GM21576 (cell line): ENCODE data around the gene MCL1.
"Not testable (repeated sequence)": the region's sequence is repeated elsewhere in the genome, so short reads cannot be mapped to it uniquely, and the experiment has no call there.

ENCODE experiments used
- ATAC-seq: cut with Tn5 transposase; IDR thresholded peaks from one replicate; pipeline ENCODE4 v1.9.1; 2021; ENCODE audit warnings: mild to moderate bottlenecking, moderate library complexity; ENCODE audit not compliant: unreplicated experiment

MCL1 gene

DNA sequence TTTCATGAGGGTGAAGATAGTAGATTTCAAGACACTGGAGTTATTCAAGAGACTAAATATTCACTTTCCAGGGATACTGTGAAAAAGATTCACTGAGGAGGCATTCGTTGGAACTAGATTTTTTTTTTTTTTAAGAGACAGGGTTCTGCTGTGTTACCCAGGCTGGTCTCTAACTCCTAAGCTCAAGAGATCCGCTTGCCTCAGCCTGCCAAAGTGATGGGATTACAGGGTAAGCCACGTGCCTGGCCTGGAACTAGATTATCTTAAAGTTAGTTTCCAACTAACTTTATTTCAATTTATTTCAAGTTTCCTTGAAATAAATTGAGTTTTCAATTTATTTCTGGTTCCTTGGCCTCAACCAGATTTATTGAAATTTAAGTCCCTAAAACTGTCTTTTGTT lies 24.3 kb upstream of the MCL1 start:
- ATAC-seq: no peak

DNA sequence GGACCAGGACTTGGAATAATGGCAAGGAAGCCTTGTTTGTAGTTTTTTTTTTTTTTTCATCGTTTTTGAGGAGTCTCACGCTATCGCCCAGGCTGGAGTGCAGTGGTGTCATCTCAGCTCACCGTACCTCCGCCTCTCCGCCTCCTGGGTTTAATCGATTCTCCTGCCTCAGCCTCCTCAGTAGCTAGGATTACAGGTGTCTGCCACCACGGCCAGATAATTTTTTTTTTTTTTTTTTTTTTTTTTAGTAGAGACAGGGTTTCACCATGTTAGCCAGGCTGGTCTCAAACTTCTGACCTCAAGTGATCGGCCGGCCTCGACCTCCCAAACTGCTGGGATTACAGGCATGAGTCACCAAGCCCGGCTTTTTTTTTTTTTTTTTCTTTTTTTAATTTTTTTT lies 23.0 kb upstream of the MCL1 start:
- ATAC-seq: not testable (repeated sequence)

DNA sequence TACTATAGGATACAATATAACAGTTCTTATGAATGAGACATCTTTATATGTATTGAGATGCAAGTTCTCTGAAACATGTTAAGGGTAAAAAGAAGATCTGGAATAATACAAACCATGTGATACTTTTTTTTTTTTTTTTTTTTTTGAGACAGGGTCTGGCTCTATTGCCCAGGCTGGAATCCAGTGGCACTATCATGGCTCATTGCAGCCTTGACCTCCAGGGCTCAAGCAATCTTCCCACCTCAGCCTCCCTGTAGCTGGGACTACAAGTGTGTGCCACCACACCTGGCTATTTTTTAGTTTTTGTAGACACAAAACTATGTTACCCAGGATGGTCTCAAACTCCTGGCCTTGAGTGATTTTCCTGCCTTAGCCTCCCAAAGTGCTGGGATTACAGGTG lies 22.1 kb upstream of the MCL1 start:
- no peak for ATAC-seq

DNA sequence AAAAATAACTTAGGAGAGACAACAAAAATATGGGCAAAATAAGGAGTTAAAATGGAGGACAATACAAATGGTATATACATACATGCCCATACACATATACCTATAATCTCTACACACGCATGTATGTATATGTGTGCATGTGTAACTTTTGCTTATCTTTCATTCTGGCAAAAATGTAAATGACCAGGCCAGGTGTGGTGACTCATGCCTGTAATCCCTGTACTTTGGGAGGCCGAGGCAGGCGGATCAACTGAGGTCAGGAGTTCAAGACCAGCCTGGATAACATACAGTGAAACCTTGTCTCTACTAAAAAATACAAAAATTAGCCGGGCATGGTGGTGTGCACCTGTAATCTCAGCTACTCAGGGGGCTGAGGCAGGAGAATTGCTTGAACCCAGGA lies 18.9 kb upstream of the MCL1 start:
- not testable (repeated sequence) for ATAC-seq

DNA sequence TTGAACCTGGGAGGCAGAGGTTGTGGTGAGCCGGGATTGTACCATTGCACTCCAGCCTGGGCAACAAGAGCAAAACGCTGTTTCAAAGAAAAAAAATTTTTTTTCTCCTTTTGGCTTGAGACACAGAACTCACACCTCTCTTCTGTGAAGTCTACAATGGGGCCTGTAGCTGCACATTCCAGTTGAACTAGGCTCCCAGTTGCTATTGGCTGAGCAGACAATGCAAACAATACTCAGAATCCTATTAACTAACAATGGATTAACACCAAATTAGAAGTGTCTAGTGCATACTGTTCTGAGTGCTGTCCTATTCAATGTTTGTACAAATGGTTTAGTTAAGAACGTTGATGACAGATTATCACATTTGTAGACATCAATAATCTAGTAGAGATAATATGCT lies 17.6 kb upstream of the MCL1 start:
- no peak for ATAC-seq

DNA sequence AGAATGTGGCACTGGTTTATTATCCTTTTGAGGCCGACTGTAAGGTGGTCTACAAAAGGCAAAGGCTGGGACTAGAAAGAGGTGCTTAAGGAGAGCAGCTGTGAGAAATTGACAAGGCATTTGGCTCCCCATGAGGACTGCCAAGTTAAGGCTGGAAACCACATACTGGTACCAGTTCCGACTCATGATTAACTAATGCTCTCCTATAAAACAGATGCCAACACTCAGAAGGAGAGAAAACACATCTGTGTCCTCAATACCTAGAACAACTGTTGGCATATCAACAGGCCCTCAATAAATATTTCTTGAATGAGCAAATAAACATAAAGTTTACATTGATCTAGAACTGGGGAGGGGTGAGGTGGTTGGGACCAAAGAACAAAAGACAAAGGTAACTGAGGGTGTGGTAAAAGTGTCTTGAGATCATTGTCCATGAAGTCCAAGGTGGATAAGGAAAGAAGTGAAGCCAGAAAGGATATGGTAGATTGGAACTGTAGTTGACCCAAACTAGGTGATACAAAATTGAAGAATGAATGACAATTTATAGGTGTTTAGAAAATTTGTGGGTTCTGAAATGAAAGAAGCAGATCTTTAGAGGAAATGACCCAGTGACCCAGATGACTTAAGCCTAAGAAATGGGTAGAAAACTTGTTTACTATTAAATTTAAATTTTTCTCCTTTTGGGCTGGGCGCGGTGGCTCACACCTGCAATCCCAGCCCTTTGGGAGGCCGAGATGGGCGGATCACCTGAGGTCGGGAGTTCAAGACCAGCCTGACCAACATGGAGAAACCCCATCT lies 16.9 kb upstream of the MCL1 start:
- no peak for ATAC-seq

DNA sequence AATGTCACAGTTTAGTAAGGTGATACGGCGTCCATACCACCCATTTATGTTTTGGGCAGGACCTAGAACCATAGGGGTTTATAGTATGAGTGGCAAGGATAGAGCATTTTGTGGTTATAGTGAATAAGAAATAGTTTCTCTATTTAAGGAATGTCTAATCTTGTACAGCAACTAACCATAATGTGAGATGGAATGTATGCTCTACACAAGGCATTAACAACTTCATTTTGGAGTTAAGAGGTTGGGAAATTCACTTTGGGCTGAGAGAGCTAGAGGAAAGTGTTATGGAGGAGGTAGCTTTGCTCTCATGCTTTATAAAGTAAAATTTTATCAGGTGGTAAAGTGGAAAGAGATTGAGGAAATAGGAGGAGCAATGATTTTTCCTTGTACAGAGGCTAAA lies 3.0 kb upstream of the MCL1 start:
- no peak for ATAC-seq

DNA sequence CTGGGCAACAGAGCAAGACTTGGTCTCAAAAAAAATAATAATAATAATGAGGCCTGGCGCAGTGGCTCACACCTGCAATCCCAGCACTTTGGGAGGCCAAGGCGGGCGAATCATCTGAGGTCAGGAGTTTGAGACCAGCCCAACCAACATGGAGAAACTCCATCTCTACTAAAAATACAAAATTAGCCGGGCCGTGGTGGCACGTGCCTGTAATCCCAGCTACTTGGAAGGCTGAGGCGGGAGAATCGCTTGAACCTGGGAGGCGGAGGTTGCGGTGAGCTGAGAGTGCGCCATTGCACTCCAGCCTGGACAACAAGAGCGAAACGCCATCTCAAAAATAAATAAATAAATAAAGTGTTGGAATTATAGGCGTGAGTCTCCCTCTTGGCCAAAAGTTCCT lies 2.6 kb upstream of the MCL1 start:
- ATAC-seq: not testable (repeated sequence)

DNA sequence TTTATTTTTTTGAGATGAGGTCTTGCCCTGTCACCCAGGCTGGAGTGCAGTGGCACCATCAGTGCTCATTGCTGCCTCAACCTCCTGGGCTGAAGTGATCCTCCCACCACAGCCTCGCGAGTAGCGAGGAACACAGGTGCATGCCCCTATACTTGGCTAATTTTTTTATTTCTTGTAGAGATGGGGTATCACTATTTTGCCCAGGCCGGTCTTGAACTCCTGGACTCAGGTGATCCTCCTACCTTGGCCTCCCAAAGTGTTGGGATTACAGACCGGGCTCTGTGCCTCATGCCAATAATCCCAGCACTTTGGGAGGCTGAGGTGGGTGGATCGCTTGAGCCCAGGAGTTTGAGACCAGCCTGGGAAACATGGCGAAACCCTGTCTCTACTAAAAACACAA lies 2.0 kb upstream of the MCL1 start:
- not testable (repeated sequence) for ATAC-seq

DNA sequence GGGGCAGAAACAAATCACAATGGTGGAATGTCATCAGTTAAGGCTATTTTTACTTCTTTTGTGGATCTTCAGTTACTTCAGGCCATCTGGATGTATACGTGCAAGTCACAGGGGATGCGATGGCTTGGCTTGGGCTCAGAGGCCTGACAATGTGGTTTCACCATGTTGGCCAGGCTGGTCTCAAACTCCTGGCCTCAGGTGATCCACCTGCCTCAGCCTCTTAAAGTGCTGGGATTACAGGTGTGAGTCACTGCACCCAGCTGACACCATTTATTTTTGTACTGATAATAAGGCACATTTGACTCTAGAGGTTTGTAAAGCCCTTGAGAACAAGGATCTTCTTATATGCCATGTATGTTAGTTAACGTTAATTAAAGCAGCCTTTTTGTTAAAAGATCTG lies 1.6 kb upstream of the MCL1 start:
- ATAC-seq: not testable (repeated sequence)

GRCh38 chr1:150579945-150580642 lies 684 bp upstream of the MCL1 start:
- ATAC-seq: no peak

- no peak for ATAC-seq
Observed at GRCh38 chr1:150578272-150579109, 919 bp downstream of the MCL1 start.

DNA sequence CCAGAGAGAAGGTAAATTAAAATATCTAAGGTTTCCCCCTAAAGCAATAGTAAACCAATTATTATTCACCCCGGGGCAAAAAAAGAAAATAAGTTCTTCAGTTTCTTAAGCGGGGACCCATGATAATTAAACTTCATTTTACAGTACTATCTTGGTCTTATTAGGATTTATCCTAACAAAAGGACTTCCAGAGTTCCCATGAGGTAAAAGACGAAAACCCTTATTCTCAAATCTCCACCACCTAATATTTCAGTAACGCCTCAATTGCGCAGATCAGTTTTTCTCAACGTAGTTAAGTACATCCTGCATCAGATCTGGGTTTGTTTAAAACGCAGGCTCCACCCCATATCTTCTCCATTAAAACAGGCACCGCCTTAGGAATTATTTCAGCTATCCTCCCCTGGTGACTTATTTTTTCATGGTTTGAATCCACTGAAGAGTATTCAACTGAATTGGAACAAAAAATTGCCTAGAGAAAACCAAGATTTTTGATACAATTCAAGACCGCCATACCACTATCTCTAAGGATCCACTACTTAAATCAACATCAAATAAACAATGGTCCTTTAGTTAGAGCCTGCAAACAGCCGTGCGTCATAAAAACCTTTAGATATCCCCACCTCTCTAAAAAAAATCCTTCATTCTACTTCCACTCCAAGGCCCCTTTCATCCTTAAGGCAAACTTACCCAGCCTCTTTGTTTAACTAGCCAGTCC lies 1.7 kb downstream of the MCL1 start:
- no peak for ATAC-seq

- no peak for ATAC-seq
Observed at GRCh38 chr1:150576794-150577556, 2.4 kb downstream of the MCL1 start.

GRCh38 chr1:150576367-150576711 lies 3.1 kb downstream of the MCL1 start:
- ATAC-seq: no peak

DNA sequence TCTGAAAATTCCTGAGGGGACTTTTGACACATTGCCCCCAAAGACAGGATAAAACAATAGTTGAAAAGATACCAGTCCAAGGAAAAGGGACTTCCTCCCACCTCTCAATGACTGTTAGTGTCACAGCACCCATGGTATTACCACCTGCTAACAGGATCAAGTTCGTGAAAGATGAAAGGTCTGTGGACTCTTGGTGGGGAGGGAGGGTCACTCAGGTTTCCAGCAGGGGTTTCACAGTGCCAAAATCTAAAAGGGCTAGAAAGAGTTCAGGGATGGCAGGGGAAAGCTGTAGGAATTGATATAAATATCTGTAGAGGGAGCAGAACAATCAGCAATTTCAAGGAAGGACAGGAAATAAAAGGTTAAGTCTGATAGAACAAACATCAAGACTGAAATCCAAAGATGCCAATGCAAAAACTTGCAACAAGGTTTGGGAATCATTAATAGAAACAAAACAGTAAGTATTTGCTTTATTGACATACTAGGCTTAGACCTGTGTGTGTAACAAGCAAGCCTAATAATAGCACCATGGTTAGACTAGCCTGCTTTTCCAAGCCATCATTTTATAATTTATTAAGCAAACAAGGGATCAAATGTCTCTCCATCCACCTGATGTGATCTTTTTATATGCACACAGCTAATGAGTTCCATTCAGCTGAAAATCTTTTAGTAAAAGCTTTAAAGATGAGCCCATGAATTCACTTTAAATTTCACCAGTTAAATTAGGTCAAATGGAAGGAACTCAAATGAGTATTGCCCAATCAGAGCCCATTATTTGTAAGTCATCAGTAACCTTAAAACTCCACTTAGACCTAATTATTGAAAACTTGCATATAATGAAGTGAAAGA lies 3.7 kb downstream of the MCL1 start:
- ATAC-seq: no peak

DNA sequence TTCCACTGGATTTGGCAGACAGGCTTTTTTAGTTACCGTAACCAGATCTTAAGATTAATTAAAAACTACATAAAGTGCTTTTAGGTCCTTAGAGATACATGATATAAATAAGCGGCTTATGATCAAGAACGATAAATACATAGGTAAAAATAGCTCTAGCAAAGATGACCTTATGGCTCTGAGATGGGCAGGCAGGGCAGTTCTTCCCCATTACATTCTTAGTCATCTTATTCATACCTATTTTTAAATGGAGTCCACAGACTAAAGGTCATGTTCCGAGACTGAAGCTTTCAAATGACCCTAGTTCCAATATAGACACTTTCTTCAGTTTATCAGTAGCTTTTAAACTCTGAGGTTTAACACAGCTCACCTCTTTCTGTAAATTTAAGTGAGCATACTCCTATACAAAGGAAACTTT lies 4.3 kb downstream of the MCL1 start:
- ATAC-seq: no peak

DNA sequence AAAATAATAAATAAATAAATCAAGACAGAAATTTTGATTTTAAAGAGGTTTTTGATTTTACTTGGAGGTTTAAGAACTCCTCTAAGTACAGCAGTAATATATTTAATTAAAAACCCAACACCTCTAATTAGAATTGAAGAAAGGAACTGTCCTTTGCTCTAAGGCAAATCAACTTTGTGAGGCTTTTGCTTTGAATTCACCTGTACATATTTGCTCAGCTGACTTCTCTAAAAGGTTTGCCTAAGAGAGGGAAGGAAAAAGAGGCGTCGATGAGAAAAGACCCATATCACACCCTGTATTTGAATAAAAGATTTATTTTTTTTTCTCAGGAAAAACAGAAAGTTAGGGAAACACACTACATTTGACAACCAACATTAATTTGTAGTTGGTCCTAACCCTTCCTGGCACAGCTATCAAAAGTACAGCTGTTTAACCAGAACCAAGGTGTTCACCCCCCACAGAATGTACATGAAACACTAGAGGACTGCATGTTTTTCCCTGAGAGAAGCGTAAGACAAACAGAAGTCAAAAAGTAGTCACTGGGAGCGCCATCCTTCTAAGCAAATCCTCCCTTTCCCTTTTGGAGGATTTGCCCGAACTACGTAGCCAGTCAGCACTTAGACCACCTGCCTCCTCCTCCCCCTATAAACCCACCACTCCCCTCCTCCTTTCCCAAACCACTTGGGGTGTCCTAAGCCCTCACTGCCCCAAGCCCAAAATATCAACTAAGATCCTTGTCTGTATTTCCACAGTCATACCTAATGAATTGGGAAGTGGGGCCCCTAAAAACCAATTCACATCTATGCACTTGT lies 4.9 kb downstream of the MCL1 start:
- ATAC-seq: no peak

- not testable (repeated sequence) for ATAC-seq
Observed at GRCh38 chr1:150573648-150574071, 5.8 kb downstream of the MCL1 start.
